Dedifferentiated amniotic fluid mesenchymal stem cell (primary cell): ENCODE measurements around the gene TMPO.
"Not testable (repeated sequence)": the region's sequence is repeated elsewhere in the genome, so short reads cannot be mapped to it uniquely, and the experiment has no call there.

Source experiments
- DNase-seq: peaks from one replicate; pipeline ENCODE4 v3.0.0-alpha.2; 2016; ENCODE audit errors: extremely low spot score

TMPO gene

DNA sequence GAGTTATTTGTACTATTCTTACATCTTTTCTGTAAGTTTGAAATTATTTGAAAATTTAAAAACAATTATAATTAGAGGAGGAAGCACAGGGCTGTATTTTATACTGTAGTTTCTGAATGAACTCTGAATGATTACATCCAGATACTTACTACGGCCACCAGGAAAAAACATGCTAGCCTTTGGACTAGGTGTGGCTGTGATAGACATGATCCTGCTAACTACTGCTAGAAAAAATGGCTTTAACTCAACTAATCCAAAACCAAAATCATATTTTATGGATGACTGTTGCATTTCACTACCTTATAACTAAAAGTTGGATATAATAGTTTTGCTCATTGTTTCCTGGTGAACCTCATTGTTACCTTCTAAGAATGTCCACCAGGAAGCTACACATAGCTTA lies 63.0 kb downstream of the TMPO start:
- DNase-seq: no peak

GRCh38 chr12:98578821-98579220 lies 63.4 kb downstream of the TMPO start:
- DNase-seq: no peak

- DNase-seq: no peak
These were observed 64.0 kb downstream of the TMPO start for GRCh38 chr12:98579347-98579746.

DNA sequence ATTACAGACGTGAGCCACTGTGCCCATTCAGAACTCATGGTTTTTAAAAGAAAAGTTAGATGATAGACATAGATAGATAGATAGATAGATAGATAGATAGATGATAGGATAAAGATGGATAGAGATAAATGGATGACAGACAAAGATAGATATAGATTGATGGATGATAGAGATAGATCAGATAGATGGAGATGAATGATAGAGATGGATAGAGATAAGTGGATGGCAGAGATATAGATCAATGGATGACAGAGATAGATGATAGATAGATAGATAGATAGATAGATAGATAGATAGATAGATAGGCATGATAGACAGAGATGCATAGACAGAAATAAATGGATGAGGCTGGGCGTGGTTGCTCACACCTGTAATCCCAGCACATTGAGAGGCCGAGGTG lies 64.4 kb downstream of the TMPO start:
- no peak for DNase-seq

GRCh38 chr12:98580695-98581094 lies 65.3 kb downstream of the TMPO start:
- no peak for DNase-seq

DNA sequence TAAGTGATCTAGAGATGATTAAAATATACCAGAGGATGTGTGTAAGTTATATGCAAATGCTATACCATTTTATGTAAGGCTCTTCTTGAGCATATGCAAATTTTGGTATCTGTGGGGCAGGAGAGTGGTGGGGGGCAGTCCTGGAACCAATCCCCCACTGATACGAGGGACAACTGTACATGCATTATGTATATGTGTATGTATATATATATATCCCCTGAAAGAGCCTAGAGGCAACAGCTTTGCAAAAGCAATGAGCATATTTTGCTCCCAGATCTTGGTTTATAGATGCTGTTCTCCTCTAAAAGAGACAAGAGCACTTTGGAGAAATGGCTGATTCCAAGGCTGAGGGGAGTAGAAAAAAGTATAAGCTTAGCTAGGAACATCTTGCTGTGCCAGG lies 65.7 kb downstream of the TMPO start:
- DNase-seq: no peak

- no peak for DNase-seq
These were observed 66.7 kb downstream of the TMPO start for GRCh38 chr12:98582093-98582492.

DNA sequence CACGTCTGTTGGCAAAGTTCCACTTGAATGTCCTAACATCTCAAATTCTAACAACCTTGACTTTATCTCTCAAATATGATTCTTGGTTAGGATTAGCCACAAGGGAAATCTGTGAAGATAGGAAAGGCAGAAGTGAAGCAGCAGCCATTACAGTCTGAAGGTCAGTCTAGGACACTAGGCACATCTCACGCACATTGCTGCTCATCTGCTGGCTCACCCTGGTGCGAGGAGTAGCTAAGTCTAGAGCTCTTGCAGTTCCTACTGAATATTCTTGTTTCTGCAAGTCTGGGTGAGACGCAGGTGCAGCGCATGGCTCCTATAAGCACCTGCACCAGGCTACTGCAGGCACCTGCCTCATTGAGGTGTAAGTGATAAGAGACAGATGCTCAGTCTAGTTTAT lies 71.7 kb downstream of the TMPO start:
- DNase-seq: no peak

GRCh38 chr12:98591209-98591608 lies 75.8 kb downstream of the TMPO start:
- peak; percentile 15 for DNase-seq

GRCh38 chr12:98592825-98593322 lies 77.5 kb downstream of the TMPO start:
- no peak for DNase-seq

DNA sequence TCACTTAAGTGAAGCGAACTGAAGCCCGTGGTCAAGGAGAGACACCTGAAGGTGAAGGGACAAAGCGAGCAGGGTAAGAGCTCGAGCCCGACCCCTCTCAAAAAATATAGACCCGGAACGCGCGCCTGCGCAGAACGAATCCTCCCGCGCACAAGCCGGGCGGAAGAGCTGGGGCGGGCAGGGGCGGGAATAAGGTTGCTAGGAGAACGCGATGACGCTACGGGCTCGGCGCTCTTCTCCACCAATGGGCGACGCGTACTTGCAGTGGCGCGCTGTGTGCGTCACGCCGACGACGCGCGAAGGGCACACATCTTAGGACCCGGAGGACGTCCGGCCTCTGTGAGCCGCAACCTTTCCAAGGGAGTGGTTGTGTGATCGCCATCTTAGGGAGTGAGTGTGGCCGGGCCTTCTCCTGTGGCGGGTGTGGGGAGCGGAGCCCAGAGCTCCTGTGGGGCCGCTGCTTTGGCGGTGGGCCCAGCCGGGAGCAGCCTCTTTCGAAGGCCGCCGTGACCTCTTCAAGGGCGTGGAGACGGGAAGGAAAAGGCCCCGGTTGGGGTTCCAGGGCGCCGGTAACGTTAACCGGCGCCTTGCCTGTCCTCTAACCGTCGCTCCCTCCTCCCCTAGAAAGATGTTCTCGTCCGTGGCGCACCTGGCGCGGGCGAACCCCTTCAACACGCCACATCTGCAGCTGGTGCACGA lies 78.1 kb downstream of the TMPO start, which contains the start of gene SLC25A3:
Gene SLC25A3, plus strand, starts transcription at position 336 of the 699 bp plus-strand sequence. Its CDS starts 293 bp downstream, at position 629.
- DNase-seq: peak; percentile 98

DNA sequence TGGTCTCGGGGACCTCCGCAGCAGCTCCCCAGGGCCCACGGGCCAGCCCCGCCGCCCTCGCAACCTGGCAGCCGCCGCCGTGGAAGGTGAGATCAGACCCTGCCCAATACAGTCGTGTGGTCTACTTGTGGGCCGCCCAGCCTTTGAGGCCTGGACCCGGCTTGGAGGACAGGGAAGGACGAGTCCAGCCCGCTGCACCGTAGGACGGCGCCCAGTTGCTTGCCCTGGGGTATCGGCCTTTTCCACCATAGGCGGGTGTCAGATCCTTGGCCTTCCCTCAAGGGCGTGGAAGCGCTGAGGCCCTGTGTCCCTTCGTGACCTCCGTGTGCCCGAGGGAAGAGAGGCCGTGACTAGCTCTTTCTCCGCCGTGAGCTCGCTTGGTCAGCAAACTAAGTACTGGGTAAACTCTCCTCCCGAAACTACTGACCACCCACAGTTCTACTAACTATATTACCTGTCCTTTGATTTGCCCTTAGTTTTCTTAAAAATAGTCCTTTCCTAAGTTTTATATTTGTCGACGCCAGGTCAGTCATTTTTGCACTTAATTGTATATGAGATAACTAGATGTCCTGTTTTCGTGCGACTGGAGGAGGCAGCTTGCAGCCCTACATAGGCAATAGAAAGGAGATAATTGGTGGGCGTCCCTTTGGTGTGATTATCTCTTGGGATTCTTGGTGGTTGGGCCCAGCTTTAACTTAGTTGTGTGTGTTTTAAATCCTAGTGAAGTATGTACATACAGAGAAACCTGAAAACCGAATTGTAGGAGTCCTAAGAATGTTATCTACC lies 78.9 kb downstream of the TMPO start:
- peak; percentile 15 for DNase-seq

DNA sequence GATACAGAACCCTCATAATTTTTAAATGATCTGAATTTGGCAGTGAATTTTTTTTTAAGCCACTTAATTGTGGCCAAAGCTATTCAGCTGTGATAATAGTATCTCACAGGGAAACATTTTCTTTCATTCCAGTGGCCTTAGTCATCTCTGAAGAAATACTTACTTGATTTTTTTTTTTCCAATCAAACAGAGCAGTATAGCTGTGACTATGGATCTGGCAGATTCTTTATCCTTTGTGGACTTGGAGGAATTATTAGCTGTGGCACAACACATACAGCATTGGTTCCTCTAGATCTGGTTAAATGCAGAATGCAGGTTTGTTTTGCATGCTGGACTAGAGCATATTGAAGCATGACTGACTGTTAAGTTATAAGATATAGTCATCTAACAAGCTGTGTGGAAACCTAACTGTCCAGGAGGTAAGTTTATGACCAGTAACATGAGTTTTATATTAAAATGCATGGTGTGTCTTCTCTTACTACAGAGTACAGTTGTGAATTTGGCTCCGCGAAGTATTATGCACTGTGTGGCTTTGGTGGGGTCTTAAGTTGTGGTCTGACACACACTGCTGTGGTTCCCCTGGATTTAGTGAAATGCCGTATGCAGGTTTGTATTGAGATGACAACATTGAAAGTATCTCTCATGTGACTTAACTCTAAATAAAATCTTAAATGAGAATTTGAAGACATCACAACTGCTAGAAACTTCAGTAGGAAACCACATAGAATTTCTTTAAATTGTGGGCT lies 80.0 kb downstream of the TMPO start:
- DNase-seq: peak; percentile 47

GRCh38 chr12:98597313-98597712 lies 81.9 kb downstream of the TMPO start:
- not testable (repeated sequence) for DNase-seq
